HEK293 (cell line): ENCODE results near the gene C5orf15.

Source experiments
- CTCF ChIP-seq: fragments of 450-650 bp; formaldehyde crosslinking; IDR thresholded peaks from 2 replicates; pipeline ENCODE4 v1.5.1; 2016; ENCODE audit warnings: missing biosample characterization, missing genetic modification characterization
- PATZ1 ChIP-seq: fragments of 450-650 bp; formaldehyde crosslinking; IDR thresholded peaks from 2 replicates; pipeline ENCODE4 v1.5.1; 2016; ENCODE audit warnings: missing biosample characterization, missing genetic modification characterization
- ZNF248 ChIP-seq: fragments of 450-650 bp; formaldehyde crosslinking; IDR thresholded peaks from 2 replicates; pipeline ENCODE4 v1.5.1; 2017; ENCODE audit warnings: missing biosample characterization, missing genetic modification characterization
- ZNF645 ChIP-seq: fragments of 450-650 bp; formaldehyde crosslinking; IDR thresholded peaks from 2 replicates; pipeline ENCODE4; 2016; ENCODE audit warnings: missing biosample characterization, missing genetic modification characterization

GRCh38 chr5:133998807-133999206, 30.4 kb upstream of the C5orf15 start:
- TF ChIP-seq CTCF (tag by site-specific recombination) (no peak), ZNF645 (tag by site-specific recombination) (no peak), PATZ1 (tag by site-specific recombination) (no peak), ZNF248 (tag by site-specific recombination) (no peak)
